H9 (cell line): Measurements from ENCODE around the gene RBM22. TPM values are rescaled to one million over a fixed set of nuclear protein-coding genes. Genes with fewer than 3 reads are reported as not detected.

Source experiments
- DNase-seq: peaks from one replicate; pipeline ENCODE4 v3.0.0-alpha.2; 2017
- H2AFZ ChIP-seq: one replicate; pipeline ENCODE4 v1.6.1; 2013; ENCODE audit warnings: mild to moderate bottlenecking, low read length, control low read depth, moderate library complexity
- H2AK5ac ChIP-seq: 2 replicates; pipeline ENCODE4 v1.6.1; 2013; ENCODE audit warnings: low read length, control low read depth, mixed read lengths; ENCODE audit not compliant: insufficient read length
- H2BK120ac ChIP-seq: one replicate; pipeline ENCODE4 v1.6.1; 2013; ENCODE audit warnings: low read depth, mild to moderate bottlenecking, low read length, control low read depth, inconsistent platforms; ENCODE audit not compliant: poor library complexity, severe bottlenecking
- H2BK12ac ChIP-seq: 2 replicates; pipeline ENCODE4 v1.6.1; 2013; ENCODE audit warnings: low read length, control low read depth, mixed read lengths, low read depth; ENCODE audit not compliant: insufficient read length
- H2BK15ac ChIP-seq: 2 replicates; pipeline ENCODE4 v1.6.1; 2013; ENCODE audit warnings: low read depth, low read length, control low read depth
- H2BK20ac ChIP-seq: one replicate; pipeline ENCODE4 v1.6.1; 2013; ENCODE audit warnings: low read depth, mild to moderate bottlenecking, low read length, control low read depth, inconsistent platforms; ENCODE audit not compliant: poor library complexity, severe bottlenecking
- H2BK5ac ChIP-seq: 2 replicates; pipeline ENCODE4 v1.6.1; 2013; ENCODE audit warnings: low read length, control low read depth, mixed read lengths; ENCODE audit not compliant: insufficient read length
- H3K14ac ChIP-seq: 2 replicates; pipeline ENCODE4 v1.6.1; 2013; ENCODE audit warnings: low read length, control low read depth; ENCODE audit not compliant: insufficient read depth
- H3K18ac ChIP-seq: 2 replicates; pipeline ENCODE4 v1.6.1; 2013; ENCODE audit warnings: low read depth, mild to moderate bottlenecking, mixed read lengths, low read length, control low read depth; ENCODE audit not compliant: insufficient read length
- H3K23ac ChIP-seq: 2 replicates; pipeline ENCODE4 v1.6.1; 2013; ENCODE audit warnings: low read length, control low read depth, mixed read lengths, low read depth; ENCODE audit not compliant: insufficient read length
- H3K23me2 ChIP-seq: 2 replicates; pipeline ENCODE4 v1.6.1; 2013; ENCODE audit warnings: low read depth, mild to moderate bottlenecking, mixed read lengths, low read length, control low read depth; ENCODE audit not compliant: insufficient read length, poor library complexity, severe bottlenecking
- H3K27ac ChIP-seq: 2 replicates; pipeline ENCODE4 v1.5.1; 2013; ENCODE audit warnings: low read length, control low read depth, mixed read lengths, low read depth; ENCODE audit not compliant: insufficient read length
- H3K27me3 ChIP-seq: 2 replicates; pipeline ENCODE4 v1.6.1; 2013; ENCODE audit warnings: low read length, control low read depth, inconsistent platforms; ENCODE audit not compliant: insufficient read depth
- H3K4ac ChIP-seq: 2 replicates; pipeline ENCODE4 v1.6.1; 2013; ENCODE audit warnings: low read depth, mild to moderate bottlenecking, control low read depth, inconsistent platforms, low read length, moderate library complexity
- H3K4me1 ChIP-seq: 2 replicates; pipeline ENCODE4 v1.6.1; 2013; ENCODE audit warnings: low read length, control low read depth, inconsistent platforms; ENCODE audit not compliant: insufficient read depth
- H3K4me2 ChIP-seq: 2 replicates; pipeline ENCODE4 v1.6.1; 2013; ENCODE audit warnings: low read length, control low read depth, mixed read lengths; ENCODE audit not compliant: insufficient read length, insufficient read depth
- H3K56ac ChIP-seq: 2 replicates; pipeline ENCODE4 v1.6.1; 2013; ENCODE audit warnings: low read depth, mild to moderate bottlenecking, mixed read lengths, low read length, control low read depth; ENCODE audit not compliant: insufficient read length
- H3K79me1 ChIP-seq: 2 replicates; pipeline ENCODE4 v1.6.1; 2013; ENCODE audit warnings: low read depth, mild to moderate bottlenecking, moderate library complexity, low read length, control low read depth, inconsistent platforms; ENCODE audit not compliant: insufficient read depth, poor library complexity, severe bottlenecking
- H3K79me2 ChIP-seq: 2 replicates; pipeline ENCODE4 v1.6.1; 2013; ENCODE audit warnings: low read length, control low read depth, inconsistent platforms; ENCODE audit not compliant: insufficient read depth
- H3K9ac ChIP-seq: 2 replicates; pipeline ENCODE4 v1.6.1; 2013; ENCODE audit warnings: low read length, control low read depth, mixed read lengths; ENCODE audit not compliant: insufficient read length; ENCODE audit errors: extremely low read depth
- H3K9me3 ChIP-seq: one replicate; pipeline ENCODE4 v1.6.1; 2013; ENCODE audit warnings: low read depth, low read length, inconsistent platforms; ENCODE audit not compliant: control insufficient read depth
- H3T11ph ChIP-seq: one replicate; pipeline ENCODE4 v1.6.1; 2013; ENCODE audit warnings: mild to moderate bottlenecking, low read length, control low read depth, inconsistent platforms
- H4K20me1 ChIP-seq: one replicate; pipeline ENCODE4 v1.6.1; 2013; ENCODE audit not compliant: control insufficient read depth, insufficient read length, insufficient read depth
- H4K5ac ChIP-seq: 2 replicates; pipeline ENCODE4 v1.6.1; 2013; ENCODE audit warnings: low read depth, mild to moderate bottlenecking, mixed read lengths, low read length, control low read depth; ENCODE audit not compliant: insufficient read length
- H4K8ac ChIP-seq: replicated peaks from 2 replicates; pipeline ENCODE4 v1.6.1; 2013; ENCODE audit warnings: low read length, control low read depth, mixed read lengths, low read depth; ENCODE audit not compliant: insufficient read length
- H4K91ac ChIP-seq: 2 replicates; pipeline ENCODE4 v1.6.1; 2013; ENCODE audit warnings: low read depth, mild to moderate bottlenecking, moderate library complexity, mixed read lengths, low read length, control low read depth; ENCODE audit not compliant: insufficient read length
- H3K27ac Mint-ChIP-seq, 3 experiments: 2 replicates in 2 of 3; 3 replicates in 1 of 3; pipeline ENCODE4 v1.8.0; 2020 to 2021; ENCODE audit warnings: mixed read lengths in 3 of 3, mild to moderate bottlenecking in 1 of 3, moderate library complexity in 1 of 3
- H3K27me3 Mint-ChIP-seq: 2 replicates; pipeline ENCODE4 v1.8.0; 2021; ENCODE audit warnings: low read depth, mild to moderate bottlenecking, moderate library complexity, mixed read lengths
- H3K36me3 Mint-ChIP-seq, 3 experiments: 2 replicates in 2 of 3; 3 replicates in 1 of 3; pipeline ENCODE4 v1.8.0; 2020 to 2021; ENCODE audit warnings: low read depth in 3 of 3, mixed read lengths in 3 of 3; ENCODE audit not compliant: insufficient read depth in 1 of 3
- H3K4me1 Mint-ChIP-seq, 2 experiments: 2 replicates each; pipeline ENCODE4 v1.8.0; 2020; ENCODE audit warnings: mixed read lengths in 2 of 2
- H3K4me3 Mint-ChIP-seq, 2 experiments: 2 replicates in 1 of 2; 3 replicates in 1 of 2; pipeline ENCODE4 v1.8.0; 2020 to 2021; ENCODE audit warnings: mild to moderate bottlenecking in 2 of 2, mixed read lengths in 2 of 2, moderate library complexity in 1 of 2
- H3K9me3 Mint-ChIP-seq, 2 experiments: 2 replicates in 1 of 2; 3 replicates in 1 of 2; pipeline ENCODE4 v1.8.0; 2020; ENCODE audit warnings: mild to moderate bottlenecking in 2 of 2, mixed read lengths in 2 of 2, moderate library complexity in 1 of 2
- CTCF ChIP-seq: fragments of 200-600 bp; sonication (generic); conservative IDR thresholded peaks from 3 replicates; pipeline ENCODE4 v1.8.0; 2021; ENCODE audit warnings: antibody characterized with exemption, mild to moderate bottlenecking
- WGBS: extraction: QIAGEN DNeasy Blood & Tissue Kit; methylation state at CpG from one replicate; pipeline ENCODE4 v1.1.7; 2013; ENCODE audit warnings: missing lambda C conversion rate, low lambda C conversion rate, mixed read lengths; ENCODE audit not compliant: insufficient read length; ENCODE audit errors: extremely low coverage; 5-methylcytosine and 5-hydroxymethylcytosine counted together
- total RNA-seq: library from RNA; stranded (reverse); gene quantifications from 2 replicates; pipeline ENCODE4 v1.2.1, GENCODE V29; 2021

Gene RBM22
- total RNA-seq, 1 experiment from 2014 or later, result 47.0 TPM

DNA sequence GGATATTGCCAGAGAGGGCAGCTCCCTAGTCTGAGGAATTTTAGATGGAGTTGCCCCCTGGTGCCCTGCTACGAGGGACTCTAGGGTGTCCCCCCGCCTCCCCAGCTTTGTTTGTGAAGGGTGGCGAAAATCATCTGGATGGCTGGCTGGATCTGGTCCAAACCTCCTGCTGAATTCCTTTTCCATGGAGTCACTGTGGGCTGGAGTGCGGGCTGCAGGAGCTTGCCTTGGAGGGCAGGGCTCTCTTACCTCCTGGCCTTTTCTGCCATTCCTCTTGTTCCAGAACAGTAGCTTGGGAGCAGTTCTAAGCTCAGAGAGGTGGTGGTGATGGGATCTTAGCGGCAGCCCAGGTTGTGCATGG is 58.3 kb downstream of the RBM22 start:
- Histone ChIP-seq H2AK5ac (no peak overlapping the region), H2BK120ac (no peak overlapping the region), H2BK12ac (no peak overlapping the region), H2AFZ (no peak overlapping the region), H3K79me1 (no peaks in the 10 kb centered on the region), H3K4me2 (no peak overlapping the region), H3K79me2 (no peaks in the 10 kb centered on the region), H3K14ac (0 out of 2 replicates have a peak overlapping the region, but pooled peaks have one; percentile 72), H3K56ac (no peak overlapping the region), H3K27me3 (no peaks in the 10 kb centered on the region), H3K9ac (no peak overlapping the region), H4K8ac (no peak overlapping the region), H4K91ac (no peak overlapping the region), H2BK20ac (no peak overlapping the region), H4K20me1 (no peaks in the 10 kb centered on the region), H3K23ac (no peak overlapping the region), H3K23me2 (no peaks in the 10 kb centered on the region), H3K27ac (no peak overlapping the region), H2BK15ac (no peak overlapping the region), H3T11ph (no peak overlapping the region), H3K18ac (no peak overlapping the region), H3K4me1 (peaks cover 2% of the 10 kb centered on the region; the same call in 1 of the 2 replicates), H4K5ac (no peak overlapping the region), H3K9me3 (no peaks in the 10 kb centered on the region), H2BK5ac (no peak overlapping the region), H3K4ac (no peak overlapping the region)
- no peaks in the 10 kb centered on the region for H3K36me3 Mint-ChIP-seq
- peaks cover 2% of the 10 kb centered on the region; the same call in 1 of the 2 replicates for H3K27me3 Mint-ChIP-seq
- H3K9me3 Mint-ChIP-seq, result no peaks in the 10 kb centered on the region
- WGBS, result no CpG with 5 or more reads among the region's 5 CpGs
- peaks cover 48 to 64% of the 10 kb centered on the region in 2 experiments for H3K4me1 Mint-ChIP-seq
- peak overlapping the region in 1 of 3 experiments; percentile 44; a peak in 1 of 7 replicates for H3K27ac Mint-ChIP-seq
- H3K4me3 Mint-ChIP-seq, result no peak overlapping the region
- DNase-seq, result no peak
- no peak for TF ChIP-seq CTCF
